Measurements from ENCODE around the gene BEAN1.

DNA sequence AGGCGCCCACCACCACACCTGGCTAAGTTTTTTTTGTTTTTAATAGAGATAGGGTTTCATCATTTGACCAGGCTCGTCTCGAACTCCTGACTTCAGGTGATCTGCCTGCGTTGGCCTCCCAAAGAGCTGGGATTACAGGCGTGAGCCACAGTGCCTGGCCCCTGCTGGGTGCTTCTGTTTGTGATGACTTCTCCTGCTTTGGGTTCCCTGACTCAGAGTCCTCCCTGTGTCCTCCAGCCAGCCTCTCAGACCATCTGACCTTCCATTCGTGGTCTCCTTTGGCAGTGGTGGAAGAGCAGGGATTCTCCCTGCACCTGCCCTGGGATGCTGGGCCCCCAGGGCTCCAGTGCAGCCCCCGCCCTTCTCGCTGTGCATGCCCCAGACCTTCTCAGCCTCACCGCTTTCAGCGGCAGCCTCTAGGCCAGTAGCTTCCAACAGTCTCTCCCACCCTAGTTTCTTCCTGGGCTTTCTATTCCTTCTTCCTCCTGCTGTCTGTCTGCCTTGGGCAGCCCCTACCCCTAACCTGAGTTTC lies 13.2 kb downstream of the BEAN1 start:
- TF ChIP-seq, protein P1, sequence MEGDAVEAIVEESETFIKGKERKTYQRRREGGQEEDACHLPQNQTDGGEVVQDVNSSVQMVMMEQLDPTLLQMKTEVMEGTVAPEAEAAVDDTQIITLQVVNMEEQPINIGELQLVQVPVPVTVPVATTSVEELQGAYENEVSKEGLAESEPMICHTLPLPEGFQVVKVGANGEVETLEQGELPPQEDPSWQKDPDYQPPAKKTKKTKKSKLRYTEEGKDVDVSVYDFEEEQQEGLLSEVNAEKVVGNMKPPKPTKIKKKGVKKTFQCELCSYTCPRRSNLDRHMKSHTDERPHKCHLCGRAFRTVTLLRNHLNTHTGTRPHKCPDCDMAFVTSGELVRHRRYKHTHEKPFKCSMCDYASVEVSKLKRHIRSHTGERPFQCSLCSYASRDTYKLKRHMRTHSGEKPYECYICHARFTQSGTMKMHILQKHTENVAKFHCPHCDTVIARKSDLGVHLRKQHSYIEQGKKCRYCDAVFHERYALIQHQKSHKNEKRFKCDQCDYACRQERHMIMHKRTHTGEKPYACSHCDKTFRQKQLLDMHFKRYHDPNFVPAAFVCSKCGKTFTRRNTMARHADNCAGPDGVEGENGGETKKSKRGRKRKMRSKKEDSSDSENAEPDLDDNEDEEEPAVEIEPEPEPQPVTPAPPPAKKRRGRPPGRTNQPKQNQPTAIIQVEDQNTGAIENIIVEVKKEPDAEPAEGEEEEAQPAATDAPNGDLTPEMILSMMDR (IDR thresholded peaks at IDR 0.05), result no peak
- TF ChIP-seq POLR2A (IDR thresholded peaks at IDR 0.05), result no peak
